Ishikawa (cell line): ENCODE measurements around the gene CHST9.

ENCODE experiments used
- EP300 ChIP-seq: IDR thresholded peaks from 2 replicates; pipeline ENCODE4 v1.6.1; 2012; ENCODE audit warnings: borderline replicate concordance
- FOXM1 ChIP-seq: IDR thresholded peaks from 2 replicates; pipeline ENCODE4 v1.6.1; 2012; ENCODE audit warnings: low read depth, borderline replicate concordance
- RAD21 ChIP-seq: IDR thresholded peaks from 2 replicates; pipeline ENCODE4 v1.6.1; 2012; ENCODE audit warnings: low read depth
- TF ChIP-seq, protein P1 (sequence below): IDR thresholded peaks from 2 replicates; pipeline ENCODE4 v1.6.1; 2012

DNA sequence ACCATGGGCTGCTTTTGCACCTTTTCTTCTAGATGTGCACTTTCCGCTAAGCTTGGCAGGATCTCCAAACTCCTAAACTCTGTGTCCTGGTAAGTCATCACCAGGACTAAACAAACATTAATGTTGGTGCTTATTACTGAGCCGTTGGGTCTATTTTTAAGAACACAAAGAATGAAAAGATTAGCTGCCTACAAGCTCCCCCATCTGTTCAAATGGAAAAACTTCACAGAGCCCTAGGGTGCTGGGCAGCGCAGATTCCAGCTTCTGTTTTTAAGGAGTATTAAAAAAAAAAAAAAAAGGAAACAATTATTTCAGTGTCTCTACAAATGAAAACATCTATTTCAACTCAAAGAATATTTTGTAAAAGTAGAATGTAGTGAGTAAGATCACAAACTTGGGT lies 221.8 kb downstream of the CHST9 start:
- TF ChIP-seq, protein P1, sequence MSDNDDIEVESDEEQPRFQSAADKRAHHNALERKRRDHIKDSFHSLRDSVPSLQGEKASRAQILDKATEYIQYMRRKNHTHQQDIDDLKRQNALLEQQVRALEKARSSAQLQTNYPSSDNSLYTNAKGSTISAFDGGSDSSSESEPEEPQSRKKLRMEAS = no peak
- TF ChIP-seq RAD21 (peak; percentile 42), EP300 (no peak), FOXM1 (no peak)
